ENCODE data around the gene TSPO.

TSPO gene

DNA sequence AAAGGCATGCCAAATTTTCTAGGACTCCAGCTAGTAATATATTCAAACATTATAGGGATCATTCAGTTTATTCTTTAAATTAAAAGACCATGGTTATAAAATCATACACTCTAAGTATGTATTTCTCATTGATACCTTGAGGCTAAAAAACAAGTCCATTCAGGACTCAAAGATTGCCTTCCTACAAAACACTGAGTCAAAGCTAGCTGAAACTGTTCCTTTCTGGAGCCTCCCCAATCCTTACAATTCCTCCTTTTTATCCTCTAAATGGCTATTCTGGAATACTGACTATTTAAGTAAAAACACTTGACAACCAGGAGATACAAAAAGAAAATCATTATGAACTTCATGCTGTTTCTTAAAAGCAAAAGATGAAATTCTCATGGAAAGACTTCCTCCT, 40.5 kb downstream of the TSPO start:
- TF ChIP-seq ZFX (IDR thresholded peaks at IDR 0.05; ENCODE audit: borderline replicate concordance) (no peak), CTCF (IDR thresholded peaks at IDR 0.05) (no peak)
- H3K27ac ChIP-seq: no peak overlapping the region

- no peak overlapping the region for H3K27ac ChIP-seq
- no peak for TF ChIP-seq ZFX (IDR thresholded peaks at IDR 0.05; ENCODE audit: borderline replicate concordance)
- no peak for TF ChIP-seq CTCF (IDR thresholded peaks at IDR 0.05)
Observed at GRCh38 chr22:43197271-43197941, 46.0 kb downstream of the TSPO start.

- TF ChIP-seq ZFX (IDR thresholded peaks at IDR 0.05; ENCODE audit: borderline replicate concordance) (no peak), CTCF (IDR thresholded peaks at IDR 0.05) (no peak)
- no peak overlapping the region for H3K27ac ChIP-seq
Observed at GRCh38 chr22:43198126-43198525, 46.8 kb downstream of the TSPO start.

GRCh38 chr22:43198936-43199335, 47.6 kb downstream of the TSPO start:
- TF ChIP-seq ZFX (IDR thresholded peaks at IDR 0.05; ENCODE audit: borderline replicate concordance) (no peak), CTCF (IDR thresholded peaks at IDR 0.05) (no peak)
- H3K27ac ChIP-seq: no peak overlapping the region

DNA sequence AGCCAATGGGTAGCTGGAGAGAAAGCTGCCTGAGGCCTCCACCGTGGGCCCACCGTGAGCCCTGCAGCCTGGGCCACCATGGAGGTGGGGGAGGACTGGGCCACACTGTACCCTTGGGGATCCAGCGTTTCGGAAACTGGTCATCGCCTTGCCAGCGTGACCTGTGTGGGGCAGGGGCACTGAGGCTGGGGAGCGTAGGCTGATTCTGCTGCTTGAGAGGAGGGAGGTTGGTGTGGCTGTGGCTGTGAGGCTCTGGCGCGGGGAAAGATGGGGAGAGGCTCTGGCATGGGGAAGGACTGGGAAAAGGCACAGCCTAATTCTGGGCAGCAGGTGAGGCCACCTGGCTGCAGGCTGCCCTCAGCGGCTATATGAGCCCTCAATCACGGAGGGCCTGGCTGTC, 48.2 kb downstream of the TSPO start:
- TF ChIP-seq CTCF (IDR thresholded peaks at IDR 0.05) (no peak), ZFX (IDR thresholded peaks at IDR 0.05; ENCODE audit: borderline replicate concordance) (no peak)
- no peak overlapping the region for H3K27ac ChIP-seq

DNA sequence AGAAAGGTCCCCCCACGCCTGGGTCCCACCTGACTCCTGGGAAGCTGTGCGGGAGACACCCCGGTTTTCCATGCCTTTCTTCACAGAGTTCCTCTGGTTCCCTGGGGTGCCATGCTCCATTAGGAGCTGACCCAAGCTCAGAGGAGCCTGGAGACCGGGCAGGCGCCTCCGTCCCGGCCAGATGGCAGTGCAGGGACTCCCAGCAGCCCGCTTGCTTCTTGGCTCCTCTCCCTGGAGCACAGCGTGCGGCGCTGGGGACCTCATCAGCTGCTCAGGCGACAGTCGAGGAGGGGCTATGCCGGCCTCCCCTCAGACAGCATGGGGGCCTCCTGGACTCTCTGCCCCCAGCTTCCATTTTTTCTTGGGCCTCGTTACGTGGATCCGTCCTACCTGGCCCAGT, 48.7 kb downstream of the TSPO start:
- no peak for TF ChIP-seq CTCF (IDR thresholded peaks at IDR 0.05)
- no peak for TF ChIP-seq ZFX (IDR thresholded peaks at IDR 0.05; ENCODE audit: borderline replicate concordance)
- no peak overlapping the region for H3K27ac ChIP-seq

DNA sequence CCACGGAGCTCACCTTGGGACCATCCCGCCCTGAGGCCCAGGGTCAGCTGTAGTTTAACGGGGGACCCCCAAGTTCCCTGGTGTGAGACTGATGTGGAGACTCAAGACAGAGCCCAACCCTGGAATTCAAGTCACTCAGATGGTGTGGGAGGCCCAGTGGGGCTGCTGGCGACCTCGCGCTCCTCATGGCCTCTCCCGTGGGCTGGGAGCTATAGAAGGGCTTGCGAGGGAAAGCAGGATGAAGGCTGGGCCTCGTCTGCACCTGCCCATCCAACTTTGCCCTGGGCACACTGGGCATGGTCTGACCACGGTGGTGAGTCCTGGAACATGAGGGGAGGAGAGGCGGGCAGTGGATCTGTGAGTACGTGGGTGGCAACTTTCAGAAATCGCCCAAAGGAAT, 49.2 kb downstream of the TSPO start:
- no peak overlapping the region for H3K27ac ChIP-seq
- TF ChIP-seq CTCF (IDR thresholded peaks at IDR 0.05) (no peak), ZFX (IDR thresholded peaks at IDR 0.05; ENCODE audit: borderline replicate concordance) (no peak)

Measured in 22Rv1 (cell line).